Superior temporal gyrus (tissue), 1 donor: ENCODE measurements around the gene ADGRB2.
"Not testable (repeated sequence)": the region's sequence is repeated elsewhere in the genome, so short reads cannot be mapped to it uniquely, and the experiment has no call there.

Source experiments
- DNase-seq: peaks from one replicate; pipeline ENCODE4 v3.0.0-alpha.2; 2016; ENCODE audit errors: extremely low spot score

The ADGRB2 gene

GRCh38 chr1:31727195-31727594, 36.9 kb downstream of the ADGRB2 start:
- DNase-seq, result no peak

- DNase-seq, result no peak
Observed at GRCh38 chr1:31726715-31727114, 37.4 kb downstream of the ADGRB2 start.

GRCh38 chr1:31725777-31726535, 38.2 kb downstream of the ADGRB2 start:
- no peak for DNase-seq

GRCh38 chr1:31725134-31725533, 39.0 kb downstream of the ADGRB2 start:
- DNase-seq, result no peak

GRCh38 chr1:31723828-31724359, 40.2 kb downstream of the ADGRB2 start:
- peak; percentile 72 for DNase-seq

GRCh38 chr1:31718327-31718897, 45.7 kb downstream of the ADGRB2 start:
- DNase-seq, result no peak

- DNase-seq, result peak; percentile 55
Observed at GRCh38 chr1:31717341-31717740, 46.8 kb downstream of the ADGRB2 start.

- no peak for DNase-seq
Observed at GRCh38 chr1:31715873-31716220, 48.3 kb downstream of the ADGRB2 start.

- DNase-seq, result peak; percentile 80
Observed at GRCh38 chr1:31715087-31715872, 48.9 kb downstream of the ADGRB2 start.

- DNase-seq, result no peak
Observed at GRCh38 chr1:31714442-31715086, 49.6 kb downstream of the ADGRB2 start.

GRCh38 chr1:31712630-31713029, 51.5 kb downstream of the ADGRB2 start:
- no peak for DNase-seq

- no peak for DNase-seq
Observed at GRCh38 chr1:31712068-31712467, 52.1 kb downstream of the ADGRB2 start.

GRCh38 chr1:31708324-31708723, 55.8 kb downstream of the ADGRB2 start:
- DNase-seq, result no peak

GRCh38 chr1:31707711-31708110, 56.4 kb downstream of the ADGRB2 start:
- DNase-seq, result no peak

GRCh38 chr1:31707059-31707600, 57.0 kb downstream of the ADGRB2 start:
- DNase-seq, result not testable (repeated sequence)

GRCh38 chr1:31706384-31707058, 57.6 kb downstream of the ADGRB2 start:
- no peak for DNase-seq

- DNase-seq, result peak; percentile 58
Observed at GRCh38 chr1:31705080-31705866, 58.9 kb downstream of the ADGRB2 start.

- DNase-seq, result no peak
Observed at GRCh38 chr1:31704271-31705079, 59.7 kb downstream of the ADGRB2 start.

GRCh38 chr1:31703431-31704270, 60.5 kb downstream of the ADGRB2 start, which contains the start of gene COL16A1:
COL16A1 (minus strand) TSS chr1:31704017; CDS start chr1:31702193, 1,824 bp downstream.
- DNase-seq, result peak; percentile 42
